ENCODE data around the gene PGAM1. TPM values are rescaled to one million over a fixed set of nuclear protein-coding genes. Genes with fewer than 3 reads are reported as not detected.
"Not testable (repeated sequence)": the region's sequence is repeated elsewhere in the genome, so short reads cannot be mapped to it uniquely, and the experiment has no call there.

PGAM1 gene
- total RNA-seq, 3 donors from 2014 or later = 162 to 182 (median 171) TPM

DNA sequence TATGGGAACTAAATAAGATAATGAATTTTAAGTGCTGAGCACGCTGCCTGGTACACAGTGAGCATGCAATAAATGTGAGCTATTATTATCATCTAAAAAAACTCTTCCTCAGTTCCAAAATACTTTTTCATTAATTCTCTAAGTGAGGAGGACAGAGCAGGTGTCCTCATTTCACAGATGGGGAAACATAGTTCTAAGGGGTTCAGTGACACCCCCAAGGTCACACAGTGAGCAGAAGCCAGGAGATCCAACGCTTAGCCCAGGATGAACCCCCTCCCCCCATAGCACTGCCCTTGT lies 18.1 kb upstream of the PGAM1 start:
- Histone ChIP-seq H3K9me3 (no peaks in the 10 kb centered on the region), H3K27me3 (no peaks in the 10 kb centered on the region), H3K36me3 (no peaks in the 10 kb centered on the region), H3K4me1 (peaks cover 0 to 7% of the 10 kb centered on the region in 2 donors), H3K27ac (peak overlapping the region in 1 of 2 donors; percentile 40), H3K4me3 (no peak overlapping the region)
- TF ChIP-seq POLR2AphosphoS5 (IDR thresholded peaks at IDR 0.05) (no peak), POLR2A (IDR thresholded peaks at IDR 0.05) (no peak)
- TF ChIP-seq, protein P1, sequence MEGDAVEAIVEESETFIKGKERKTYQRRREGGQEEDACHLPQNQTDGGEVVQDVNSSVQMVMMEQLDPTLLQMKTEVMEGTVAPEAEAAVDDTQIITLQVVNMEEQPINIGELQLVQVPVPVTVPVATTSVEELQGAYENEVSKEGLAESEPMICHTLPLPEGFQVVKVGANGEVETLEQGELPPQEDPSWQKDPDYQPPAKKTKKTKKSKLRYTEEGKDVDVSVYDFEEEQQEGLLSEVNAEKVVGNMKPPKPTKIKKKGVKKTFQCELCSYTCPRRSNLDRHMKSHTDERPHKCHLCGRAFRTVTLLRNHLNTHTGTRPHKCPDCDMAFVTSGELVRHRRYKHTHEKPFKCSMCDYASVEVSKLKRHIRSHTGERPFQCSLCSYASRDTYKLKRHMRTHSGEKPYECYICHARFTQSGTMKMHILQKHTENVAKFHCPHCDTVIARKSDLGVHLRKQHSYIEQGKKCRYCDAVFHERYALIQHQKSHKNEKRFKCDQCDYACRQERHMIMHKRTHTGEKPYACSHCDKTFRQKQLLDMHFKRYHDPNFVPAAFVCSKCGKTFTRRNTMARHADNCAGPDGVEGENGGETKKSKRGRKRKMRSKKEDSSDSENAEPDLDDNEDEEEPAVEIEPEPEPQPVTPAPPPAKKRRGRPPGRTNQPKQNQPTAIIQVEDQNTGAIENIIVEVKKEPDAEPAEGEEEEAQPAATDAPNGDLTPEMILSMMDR (IDR thresholded peaks at IDR 0.05) = no peak
- intact Hi-C loops (cut with DNase I; ENCODE audit: low total_unique reads) = no loop called here
- no peak for DNase-seq (ENCODE audit: low spot score in 2 of 2)

DNA sequence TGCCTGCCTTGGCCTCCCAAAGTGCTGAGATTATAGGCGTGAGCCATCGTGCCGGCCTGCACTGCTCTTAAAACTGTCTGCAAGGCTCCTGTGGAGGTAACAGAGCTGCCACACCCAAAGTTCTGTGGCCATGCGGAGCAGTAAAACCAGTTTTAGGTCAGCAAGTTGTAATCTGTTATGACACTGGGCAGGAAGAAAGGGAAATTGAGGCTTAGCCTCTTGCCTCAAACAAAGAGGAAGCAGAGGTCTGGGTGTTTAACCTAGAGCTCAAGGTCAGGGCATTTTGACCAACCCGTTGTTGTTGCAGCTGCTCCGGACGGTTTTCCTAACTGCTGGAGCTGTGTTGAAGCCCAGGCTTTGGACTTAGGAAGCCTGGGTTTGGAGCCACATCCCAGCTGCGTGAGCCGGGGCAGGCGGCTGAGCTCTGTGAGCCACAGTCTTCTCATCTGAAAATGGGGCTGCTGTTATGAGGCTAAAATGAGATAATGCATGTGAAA lies 17.4 kb upstream of the PGAM1 start:
- DNase-seq (ENCODE audit: low spot score in 2 of 2) = no peak
- H3K9me3 ChIP-seq = no peaks in the 10 kb centered on the region
- peak overlapping the region; percentile 12 to 40 for H3K27ac ChIP-seq
- H3K27me3 ChIP-seq = no peaks in the 10 kb centered on the region
- TF ChIP-seq POLR2AphosphoS5 (IDR thresholded peaks at IDR 0.05) = no peak
- H3K4me1 ChIP-seq = peaks cover 0 to 7% of the 10 kb centered on the region in 2 donors
- H3K4me3 ChIP-seq = no peak overlapping the region
- no peaks in the 10 kb centered on the region for H3K36me3 ChIP-seq
- intact Hi-C loops (cut with DNase I; ENCODE audit: low total_unique reads) = no loop called here

DNA sequence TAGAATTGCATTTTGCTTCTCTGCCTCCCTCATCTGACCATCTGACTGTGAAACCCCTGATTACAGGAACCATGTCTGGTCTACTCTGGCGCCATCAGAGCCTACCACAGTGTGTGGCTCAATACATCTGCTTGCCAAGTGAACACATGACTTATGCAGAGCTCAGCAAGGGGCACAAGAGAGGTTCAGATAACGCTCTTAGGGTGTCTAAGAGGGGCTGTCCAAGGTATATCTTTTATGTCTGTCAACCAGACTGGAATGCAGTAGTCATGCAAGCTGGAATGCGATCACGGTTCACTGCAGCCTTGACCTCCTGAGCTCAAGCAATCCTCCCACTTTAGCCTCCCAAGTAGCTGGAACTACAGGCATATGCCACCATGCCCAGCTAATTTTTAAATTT lies 14.6 kb upstream of the PGAM1 start:
- intact Hi-C loops (cut with DNase I; ENCODE audit: low total_unique reads) = no loop called here
- no peaks in the 10 kb centered on the region for H3K36me3 ChIP-seq
- H3K4me1 ChIP-seq = peaks cover 0 to 7% of the 10 kb centered on the region in 2 donors
- no peaks in the 10 kb centered on the region for H3K27me3 ChIP-seq
- no peaks in the 10 kb centered on the region for H3K9me3 ChIP-seq
- no peak for DNase-seq (ENCODE audit: low spot score in 2 of 2)
- no peak overlapping the region for H3K4me3 ChIP-seq
- H3K27ac ChIP-seq = no peak overlapping the region
- TF ChIP-seq, protein P1 (IDR thresholded peaks at IDR 0.05) = no peak
- TF ChIP-seq POLR2AphosphoS5 (IDR thresholded peaks at IDR 0.05) = no peak
- no peak for TF ChIP-seq POLR2A (IDR thresholded peaks at IDR 0.05)

DNA sequence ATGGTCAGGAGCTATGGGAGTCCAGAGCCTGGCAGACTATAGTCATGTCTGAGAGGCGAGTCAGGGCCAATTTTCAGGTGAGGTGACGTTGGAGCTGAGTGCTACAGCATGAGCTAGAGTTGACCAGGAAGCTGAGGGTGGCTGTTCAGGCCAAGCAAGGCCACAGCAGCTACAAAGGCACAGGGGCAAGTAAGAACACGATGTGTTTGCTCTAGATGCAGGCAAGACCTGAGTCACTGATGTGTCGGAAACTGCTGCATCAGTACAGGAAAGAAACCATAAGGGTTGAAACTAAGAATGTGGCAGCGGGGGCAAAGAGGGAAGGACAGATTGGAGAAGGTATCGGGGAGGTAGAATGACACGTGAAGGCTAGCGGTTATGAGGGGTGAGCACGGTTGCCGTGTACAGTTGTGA lies 13.1 kb upstream of the PGAM1 start:
- Histone ChIP-seq H3K4me3 (no peak overlapping the region), H3K9me3 (no peaks in the 10 kb centered on the region), H3K27ac (no peak overlapping the region), H3K36me3 (no peaks in the 10 kb centered on the region), H3K4me1 (no peaks in the 10 kb centered on the region), H3K27me3 (no peaks in the 10 kb centered on the region)
- intact Hi-C loops (cut with DNase I; ENCODE audit: low total_unique reads) = no loop called here
- TF ChIP-seq POLR2A (IDR thresholded peaks at IDR 0.05) (no peak), POLR2AphosphoS5 (IDR thresholded peaks at IDR 0.05) (no peak)
- TF ChIP-seq, protein P1 (IDR thresholded peaks at IDR 0.05) = no peak
- DNase-seq (ENCODE audit: low spot score in 2 of 2) = no peak

DNA sequence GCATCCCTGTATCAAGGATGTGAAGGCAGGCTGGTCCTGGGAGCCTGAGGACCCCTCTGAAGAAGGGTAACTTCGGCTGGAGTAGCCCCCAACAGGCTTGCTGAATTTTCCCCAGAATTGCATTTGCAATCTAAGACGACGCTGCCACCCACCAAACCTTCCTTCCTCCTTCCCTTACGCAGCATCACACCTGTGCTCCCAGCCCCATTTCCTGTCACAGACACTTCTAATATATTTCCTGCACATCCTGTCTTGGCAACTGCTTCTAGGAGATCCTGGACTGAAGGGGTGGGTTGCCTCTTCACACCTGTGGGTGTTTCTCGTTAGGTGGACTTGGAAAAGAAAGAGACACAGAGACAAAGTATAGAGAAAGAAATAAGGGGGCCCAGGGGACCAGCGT lies 9.4 kb upstream of the PGAM1 start:
- Histone ChIP-seq H3K4me3 (no peak overlapping the region), H3K9me3 (no peaks in the 10 kb centered on the region), H3K27ac (no peak overlapping the region), H3K36me3 (no peaks in the 10 kb centered on the region), H3K4me1 (no peaks in the 10 kb centered on the region), H3K27me3 (no peaks in the 10 kb centered on the region)
- TF ChIP-seq, protein P1 (IDR thresholded peaks at IDR 0.05) = no peak
- DNase-seq (ENCODE audit: low spot score in 2 of 2) = no peak
- intact Hi-C loops (cut with DNase I; ENCODE audit: low total_unique reads) = no loop called here

DNA sequence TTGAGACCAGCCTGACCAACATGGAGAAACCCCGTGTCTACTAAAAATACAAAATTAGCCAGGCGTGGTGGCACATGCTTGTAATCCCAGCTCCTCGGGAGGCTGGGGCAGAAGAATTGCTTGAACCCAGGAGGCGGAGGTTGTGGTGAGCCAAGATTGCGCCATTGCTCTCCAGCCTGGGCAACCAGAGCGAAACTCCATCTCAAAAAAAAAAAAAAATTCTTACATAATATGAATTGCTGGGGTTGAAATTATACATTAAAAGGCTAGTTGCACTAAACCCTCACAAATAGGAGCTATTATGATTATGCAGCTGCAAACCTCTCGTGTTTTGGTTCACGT lies 2.3 kb upstream of the PGAM1 start:
- Histone ChIP-seq H3K4me1 (peaks cover 0 to 13% of the 10 kb centered on the region in 2 donors), H3K27ac (peak overlapping the region in 1 of 2 donors; percentile 66)
- DNase-seq (ENCODE audit: low spot score in 2 of 2); H3K27me3 ChIP-seq; H3K36me3 ChIP-seq; H3K4me3 ChIP-seq; intact Hi-C loops (cut with DNase I; ENCODE audit: low total_unique reads); H3K9me3 ChIP-seq: not testable (repeated sequence)

All from breast epithelium (tissue), 4 donors.